Naive thymus-derived CD4-positive, alpha-beta T cell (primary cell): ENCODE results near the gene NINJ2. TPM values are rescaled to one million over a fixed set of nuclear protein-coding genes. Genes with fewer than 3 reads are reported as not detected.

Experiments used
- ATAC-seq: fragments of 150-1000 bp; cut with Tn5 transposase; 2 replicates; pipeline ENCODE4 v1.10.0; 2021; ENCODE audit warnings: mild to moderate bottlenecking, moderate library complexity
- CTCF ChIA-PET: fragments of 350-600 bp; sonication (Branson Sonifier 250); formaldehyde crosslinking; loops from one replicate; lab custom pipeline; 2021; ENCODE audit warnings: antibody characterized with exemption; lab: Charles Lee
- POLR2A ChIA-PET: fragments of 350-600 bp; sonication (Branson Sonifier 250); formaldehyde crosslinking; loops from one replicate; lab custom pipeline; 2021; ENCODE audit warnings: antibody characterized with exemption, inconsistent platforms; lab: Charles Lee
- DNase-seq, 9 donors: peaks; one replicate each; pipeline versions ENCODE4 v3.0.0 to v3.0.0-alpha.2; 2020 to 2022; ENCODE audit warnings: mixed read lengths in 1 of 9
- H3K27ac ChIP-seq: one replicate; pipeline ENCODE4 v1.7.0; 2013; ENCODE audit warnings: mild to moderate bottlenecking, low read depth, low read length, moderate library complexity
- H3K27me3 ChIP-seq, 2 donors: one replicate each; pipeline ENCODE4 v1.7.0; 2013; ENCODE audit warnings: low read length in 2 of 2, mild to moderate bottlenecking in 2 of 2, moderate library complexity in 2 of 2; ENCODE audit not compliant: control insufficient read depth in 2 of 2, insufficient read depth in 2 of 2
- H3K36me3 ChIP-seq, 3 experiments: 1 replicate in 2 of 3; 2 replicates in 1 of 3; pipeline ENCODE4 v1.7.0; 2013; ENCODE audit warnings: low read length in 3 of 3, mild to moderate bottlenecking in 3 of 3, moderate library complexity in 1 of 3; ENCODE audit not compliant: insufficient read depth in 3 of 3, control insufficient read depth in 2 of 3
- H3K4me1 ChIP-seq, 2 donors: one replicate each; pipeline ENCODE4 v1.7.0; 2013; ENCODE audit warnings: low read length in 2 of 2, mild to moderate bottlenecking in 2 of 2, moderate library complexity in 1 of 2; ENCODE audit not compliant: control insufficient read depth in 2 of 2, insufficient read depth in 2 of 2
- H3K4me3 ChIP-seq: 2 replicates; pipeline ENCODE4 v1.7.0; 2013; ENCODE audit warnings: mild to moderate bottlenecking, low read length
- H3K9me3 ChIP-seq, 3 experiments: 1 replicate in 2 of 3; 2 replicates in 1 of 3; pipeline ENCODE4 v1.7.0; 2013; ENCODE audit warnings: low read length in 3 of 3; ENCODE audit not compliant: control insufficient read depth in 2 of 3
- H3K27ac Mint-ChIP-seq, 9 donors: one replicate each; pipeline ENCODE4 v1.8.0; 2020 to 2022; ENCODE audit warnings: mixed read lengths in 9 of 9, mild to moderate bottlenecking in 8 of 9, moderate library complexity in 5 of 9, inconsistent platforms in 2 of 9
- H3K27me3 Mint-ChIP-seq, 5 donors: one replicate each; pipeline ENCODE4 v1.8.0; 2021 to 2022; ENCODE audit warnings: mixed read lengths in 5 of 5, mild to moderate bottlenecking in 1 of 5
- H3K36me3 Mint-ChIP-seq, 5 donors: one replicate each; pipeline ENCODE4 v1.8.0; 2020 to 2022; ENCODE audit warnings: mixed read lengths in 5 of 5, mild to moderate bottlenecking in 3 of 5, inconsistent platforms in 1 of 5
- H3K4me1 Mint-ChIP-seq, 7 donors: one replicate each; pipeline ENCODE4 v1.8.0; 2020 to 2022; ENCODE audit warnings: mixed read lengths in 7 of 7, mild to moderate bottlenecking in 3 of 7, inconsistent platforms in 1 of 7
- H3K4me3 Mint-ChIP-seq, 10 donors: one replicate each; pipeline ENCODE4 v1.8.0; 2020 to 2022; ENCODE audit warnings: mild to moderate bottlenecking in 10 of 10, mixed read lengths in 10 of 10, moderate library complexity in 6 of 10, inconsistent platforms in 2 of 10
- H3K9me3 Mint-ChIP-seq, 11 donors: one replicate each; pipeline ENCODE4 v1.8.0; 2020 to 2022; ENCODE audit warnings: mixed read lengths in 11 of 11, mild to moderate bottlenecking in 4 of 11, inconsistent platforms in 1 of 11, moderate library complexity in 1 of 11
- intact Hi-C, 2 donors: fragments of 100-400 bp; cut with micrococcal nuclease; formaldehyde crosslinking; loops; one replicate each; pipeline ENCODE4 v1.15.1; 2023
- polyA plus RNA-seq, 2 donors: library from polyadenylated mRNA; unstranded; fragments of 300-500 nt; fragmentation: Illumina TruSeq; gene quantifications; one replicate each; pipeline ENCODE4 v1.2.3, GENCODE V29; 2021
- total RNA-seq, 6 experiments: library from RNA in 5 of 6; stranded (reverse) in 5 of 6; gene quantifications; 1 replicate in 5 of 6; 2 replicates in 1 of 6; pipeline ENCODE4 v1.2.3 and lab custom pipeline; 2021 to 2026

NINJ2 gene
- total and polyA plus RNA-seq, 7 experiments from 2014 or later: 0.84 to 11.2 (median 5.1) TPM

DNA sequence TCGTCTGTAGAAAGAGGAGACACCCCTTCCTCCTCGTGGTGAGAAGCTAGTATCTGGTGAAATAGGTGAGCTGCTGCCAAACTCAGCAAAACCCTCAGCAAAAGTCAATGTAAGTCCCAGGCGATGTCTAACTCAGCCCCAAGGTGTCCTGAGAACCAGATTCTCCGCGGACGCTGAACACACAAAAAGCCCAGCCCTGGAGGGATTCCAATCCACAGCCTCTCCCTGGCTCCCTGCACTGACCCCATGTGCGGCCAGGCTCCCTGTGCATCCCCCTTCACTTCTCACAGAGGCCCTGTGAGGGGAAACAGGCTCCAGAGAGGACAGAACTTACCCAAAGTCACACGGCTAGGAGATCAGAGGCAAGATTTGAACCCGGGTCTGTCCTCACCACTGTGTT is 81.5 kb downstream of the NINJ2 start:
- intact Hi-C loops: no loop called here
- Histone ChIP-seq H3K27me3 (no peaks in the 10 kb centered on the region), H3K27ac (no peak overlapping the region), H3K36me3 (no peaks in the 10 kb centered on the region), H3K9me3 (no peaks in the 10 kb centered on the region), H3K4me1 (peaks cover under 1% of the 10 kb centered on the region in 2 donors), H3K4me3 (no peak overlapping the region)
- Mint-ChIP-seq H3K4me3 (no peak overlapping the region), H3K27ac (no peak overlapping the region), H3K4me1 (peaks cover 2 to 5% (median 4%) of the 10 kb centered on the region in 7 donors), H3K9me3 (no peaks in the 10 kb centered on the region), H3K27me3 (peaks cover 0 to 1% (median 0%) of the 10 kb centered on the region in 5 donors), H3K36me3 (peaks cover 0 to 3% (median 0%) of the 10 kb centered on the region in 5 donors)
- POLR2A ChIA-PET: no interaction called here
- CTCF ChIA-PET: interaction anchor here (1.7 kb wide), 1 partner anchor 232 kb away, joined by 5 read pairs; no protein-coding TSS in a partner anchor
- DNase-seq (no peak), ATAC-seq (no peak)

DNA sequence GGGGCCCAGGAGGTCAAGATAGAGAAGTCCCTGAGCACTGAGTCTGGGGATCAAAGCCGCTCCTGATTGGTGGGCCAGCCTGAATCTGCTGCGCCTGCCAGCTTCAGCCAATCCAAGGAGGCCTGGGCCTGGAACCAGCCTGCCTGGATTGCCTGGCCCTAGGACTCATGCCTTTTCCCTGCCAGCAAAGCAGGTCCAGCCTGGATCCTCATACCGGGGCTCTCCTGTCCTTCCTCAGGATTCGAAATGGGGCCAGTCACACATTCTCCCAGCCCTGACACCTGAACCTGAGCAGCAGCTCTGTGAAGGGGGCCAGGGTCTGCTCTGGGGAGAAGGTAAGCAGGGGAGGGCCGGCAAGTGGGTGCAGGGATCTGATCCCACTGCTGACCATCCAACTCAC is 81.9 kb downstream of the NINJ2 start:
- H3K9me3 Mint-ChIP-seq: no peaks in the 10 kb centered on the region
- no peaks in the 10 kb centered on the region for H3K27me3 ChIP-seq
- no peak overlapping the region for H3K4me3 Mint-ChIP-seq
- H3K36me3 ChIP-seq: no peaks in the 10 kb centered on the region
- H3K36me3 Mint-ChIP-seq: peaks cover 0 to 3% (median 0%) of the 10 kb centered on the region in 5 donors
- no peak overlapping the region for H3K27ac ChIP-seq
- peaks cover 0 to 1% (median 0%) of the 10 kb centered on the region in 5 donors for H3K27me3 Mint-ChIP-seq
- no peak for ATAC-seq
- no peak overlapping the region for H3K27ac Mint-ChIP-seq
- DNase-seq: no peak
- intact Hi-C loops: no loop called here
- POLR2A ChIA-PET: no interaction called here
- no peaks in the 10 kb centered on the region for H3K9me3 ChIP-seq
- H3K4me1 ChIP-seq: peaks cover 5% of the 10 kb centered on the region in 2 donors
- peaks cover 6 to 9% (median 7%) of the 10 kb centered on the region in 7 donors for H3K4me1 Mint-ChIP-seq
- no peak overlapping the region for H3K4me3 ChIP-seq
- CTCF ChIA-PET: interaction anchor here (1.7 kb wide), 1 partner anchor 233 kb away, joined by 5 read pairs; no protein-coding TSS in a partner anchor

DNA sequence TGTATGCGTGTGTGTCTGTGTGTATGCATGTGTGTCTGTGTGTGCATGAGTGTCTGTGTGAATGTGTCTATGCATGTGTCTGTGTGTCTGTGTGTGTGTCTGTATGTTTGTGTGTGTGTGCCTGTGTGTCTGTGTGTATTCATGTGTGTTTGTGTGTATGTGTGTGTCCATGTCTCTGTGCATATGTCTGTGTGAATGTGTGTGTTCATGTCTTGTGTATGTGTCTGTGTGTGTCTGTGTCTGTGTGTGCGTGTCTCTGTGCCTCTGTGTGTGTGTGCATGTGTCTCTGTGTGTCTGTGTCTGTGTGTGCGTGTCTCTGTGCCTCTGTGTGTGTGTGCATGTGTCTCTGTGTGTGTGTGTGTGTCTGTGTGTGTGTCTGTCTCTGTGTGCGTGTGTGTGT is 82.4 kb downstream of the NINJ2 start:
- peaks cover 0 to 3% (median 0%) of the 10 kb centered on the region in 5 donors for H3K36me3 Mint-ChIP-seq
- ATAC-seq (no peak), DNase-seq (no peak)
- CTCF ChIA-PET: interaction anchor here (1.7 kb wide), 1 partner anchor 233 kb away, joined by 5 read pairs; no protein-coding TSS in a partner anchor
- POLR2A ChIA-PET: interaction anchor here (0.6 kb wide), 1 partner anchor 131 kb away, joined by 3 read pairs; no protein-coding TSS in a partner anchor
- peaks cover 0 to 1% (median 0%) of the 10 kb centered on the region in 5 donors for H3K27me3 Mint-ChIP-seq
- Histone ChIP-seq H3K27me3 (no peaks in the 10 kb centered on the region), H3K4me3 (no peak overlapping the region), H3K36me3 (no peaks in the 10 kb centered on the region), H3K4me1 (peaks cover 7 to 10% of the 10 kb centered on the region in 2 donors), H3K9me3 (no peaks in the 10 kb centered on the region), H3K27ac (no peak overlapping the region)
- intact Hi-C loops: no loop called here
- no peaks in the 10 kb centered on the region for H3K9me3 Mint-ChIP-seq
- no peak overlapping the region for H3K27ac Mint-ChIP-seq
- no peak overlapping the region for H3K4me3 Mint-ChIP-seq
- H3K4me1 Mint-ChIP-seq: peaks cover 7 to 14% (median 12%) of the 10 kb centered on the region in 7 donors

GRCh38 chr12:579420-580110 is 83.7 kb downstream of the NINJ2 start:
- Mint-ChIP-seq H3K9me3 (peaks cover 0 to 3% (median 0%) of the 10 kb centered on the region in 11 donors), H3K4me1 (peaks cover 9 to 24% (median 19%) of the 10 kb centered on the region in 7 donors), H3K36me3 (peaks cover 0 to 4% (median 0%) of the 10 kb centered on the region in 5 donors), H3K27me3 (peaks cover 0 to 1% (median 0%) of the 10 kb centered on the region in 5 donors), H3K27ac (peak overlapping the region in 4 of 9 donors; percentile 12 to 42 (median 28)), H3K4me3 (no peak overlapping the region)
- Histone ChIP-seq H3K36me3 (no peaks in the 10 kb centered on the region), H3K4me1 (peaks cover 11 to 16% of the 10 kb centered on the region in 2 donors), H3K27me3 (no peaks in the 10 kb centered on the region), H3K4me3 (no peak overlapping the region), H3K27ac (no peak overlapping the region), H3K9me3 (no peaks in the 10 kb centered on the region)
- CTCF ChIA-PET: interaction anchor here (0.7 to 0.9 kb wide), 2 partner anchors 232 to 235 kb away, joined by 3 read pairs; no protein-coding TSS in a partner anchor
- POLR2A ChIA-PET: interaction anchor here (0.6 kb wide), 1 partner anchor 87 kb away, joined by 4 read pairs; no protein-coding TSS in a partner anchor
- intact Hi-C loops: loop anchor here (5.0 to 10.0 kb wide), 3 partner anchors 33 to 515 kb away; no protein-coding TSS in a partner anchor
- no peak for DNase-seq
- ATAC-seq: no peak

DNA sequence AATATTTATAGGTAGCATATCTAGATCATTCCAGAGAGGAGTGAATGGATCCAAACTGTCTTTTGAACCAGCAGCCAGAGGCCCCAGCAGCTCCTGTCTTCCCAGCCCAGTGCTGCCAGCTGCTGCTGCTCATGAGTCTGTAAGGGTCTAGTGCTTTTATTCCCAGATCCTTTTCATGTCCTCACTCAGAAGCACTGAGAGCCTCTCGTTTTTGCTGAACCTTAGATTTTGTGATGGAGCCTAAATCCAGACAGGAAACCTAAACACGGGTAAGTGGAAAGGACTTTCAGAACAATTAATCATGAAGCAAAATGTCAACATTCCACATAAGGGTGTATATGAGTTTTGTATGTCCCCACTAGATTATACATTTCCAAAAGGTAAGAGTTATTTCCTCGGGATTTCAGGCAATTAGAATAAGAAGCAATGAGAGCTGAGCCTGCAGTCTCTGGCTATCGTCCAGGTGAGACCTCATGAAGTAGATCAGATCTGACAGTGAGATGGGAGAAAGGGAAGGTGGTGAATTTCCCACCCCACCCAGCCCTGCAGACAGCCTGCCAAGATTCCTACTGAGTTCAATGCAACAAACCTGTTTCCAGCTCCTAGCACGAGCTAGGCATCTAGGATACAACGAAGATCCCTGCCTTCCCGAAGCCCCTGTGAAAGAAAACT is 84.4 kb downstream of the NINJ2 start:
- ATAC-seq (no peak), DNase-seq (no peak)
- no peaks in the 10 kb centered on the region for H3K27me3 ChIP-seq
- Mint-ChIP-seq H3K4me1 (peaks cover 9 to 26% (median 19%) of the 10 kb centered on the region in 7 donors), H3K36me3 (peaks cover 0 to 6% (median 0%) of the 10 kb centered on the region in 5 donors), H3K27me3 (peaks cover 0 to 1% (median 0%) of the 10 kb centered on the region in 5 donors), H3K9me3 (peaks cover 0 to 5% (median 0%) of the 10 kb centered on the region in 11 donors), H3K27ac (peak overlapping the region in 1 of 9 donors; percentile 12), H3K4me3 (no peak overlapping the region)
- H3K4me3 ChIP-seq: no peak overlapping the region
- H3K4me1 ChIP-seq: peaks cover 11 to 16% of the 10 kb centered on the region in 2 donors
- no peaks in the 10 kb centered on the region for H3K9me3 ChIP-seq
- intact Hi-C loops: loop anchor here (5.0 to 10.0 kb wide), 3 partner anchors 33 to 516 kb away; no protein-coding TSS in a partner anchor
- POLR2A ChIA-PET: interaction anchor here (0.5 to 4.4 kb wide), 2 partner anchors 43 to 173 kb away, joined by 5 to 39 read pairs; partner anchors contain the start of gene WNK1
- CTCF ChIA-PET: interaction anchor here (0.5 to 0.9 kb wide), 2 partner anchors 236 to 239 kb away, joined by 3 to 4 read pairs; no protein-coding TSS in a partner anchor
- no peak overlapping the region for H3K27ac ChIP-seq
- H3K36me3 ChIP-seq: no peaks in the 10 kb centered on the region
